Measurements from ENCODE around the gene MLIP.
"Not testable (repeated sequence)": the region's sequence is repeated elsewhere in the genome, so short reads cannot be mapped to it uniquely, and the experiment has no call there.

The MLIP gene

DNA sequence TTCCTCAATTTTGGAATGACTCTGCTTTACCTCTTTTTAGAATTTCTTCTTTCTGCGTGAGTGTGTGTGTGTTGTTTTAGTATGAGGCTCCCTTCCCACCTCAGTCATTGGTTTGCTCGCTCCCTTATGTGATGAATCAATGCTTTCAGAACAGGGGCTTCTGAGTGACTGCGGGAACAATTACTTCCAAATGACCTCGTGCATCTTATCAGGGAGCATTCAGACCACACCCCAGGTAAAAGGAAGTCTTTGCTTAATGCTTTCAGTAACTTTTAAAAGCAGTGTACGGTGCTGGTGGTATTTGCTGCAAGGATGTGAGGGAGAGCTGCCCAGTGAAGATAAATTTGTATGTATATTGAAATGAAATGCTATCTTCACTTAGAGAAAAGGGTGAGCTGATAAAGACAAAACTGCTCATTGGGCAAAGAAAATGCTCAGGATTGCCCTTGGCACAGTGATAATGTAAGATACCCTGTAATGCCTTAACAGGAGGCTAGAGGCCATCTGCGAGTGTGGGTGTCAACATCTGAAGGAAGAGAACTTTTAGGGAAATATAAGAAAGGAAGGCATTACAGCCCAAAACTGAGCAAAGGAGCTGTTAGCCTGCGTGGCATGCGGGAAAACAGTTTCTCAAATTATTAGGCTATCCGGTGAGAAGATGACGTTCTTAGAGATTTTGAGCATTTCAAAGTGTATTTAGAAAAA lies at the start of gene MLIP:
Gene MLIP (plus strand): TSS at position 103 of the 705 bp plus-strand sequence. CDS start 37 bp downstream, at position 140.
- no peak for DNase-seq (ENCODE audit: low spot score)

GRCh38 chr6:54063228-54063539 lies 48.1 kb upstream of the MLIP start:
- no peak for DNase-seq (ENCODE audit: low spot score)

DNA sequence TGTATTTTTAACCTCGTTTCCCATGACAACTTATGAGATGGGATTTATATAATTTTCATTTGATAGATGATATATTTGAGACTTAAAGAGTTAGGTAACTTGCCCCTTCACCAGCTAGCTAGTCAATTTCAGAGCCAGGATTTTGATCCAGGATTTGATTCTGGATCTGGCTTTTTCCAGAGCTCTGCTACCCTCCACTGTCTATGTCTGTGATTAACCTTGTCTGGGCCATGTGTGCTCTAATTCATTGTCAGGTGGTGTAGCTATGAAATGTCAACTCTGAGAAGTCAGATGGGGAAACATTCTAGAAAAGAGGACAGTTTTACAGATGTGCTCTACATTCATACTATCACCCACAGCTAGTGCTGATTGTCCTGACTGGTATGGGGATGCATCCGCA lies 42.5 kb upstream of the MLIP start:
- no peak for DNase-seq (ENCODE audit: low spot score)

DNA sequence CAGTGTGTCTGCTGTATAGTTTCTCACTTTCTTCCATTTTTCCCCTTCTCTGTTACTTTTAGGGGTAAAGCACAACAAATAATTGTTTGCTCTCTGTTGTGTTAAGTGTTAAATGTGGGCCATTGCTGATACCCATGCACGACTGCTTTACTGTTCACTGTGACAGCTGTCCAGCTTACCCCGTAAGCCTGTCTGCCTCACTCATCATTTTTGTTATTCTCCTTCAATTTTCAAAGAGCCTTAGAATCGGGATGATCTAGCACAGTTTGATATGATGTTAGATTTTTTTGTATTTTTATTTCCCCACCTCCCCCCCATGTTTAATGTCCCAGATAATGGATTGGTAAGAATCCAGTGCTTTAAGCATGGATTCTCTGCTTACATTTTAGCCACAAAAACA lies 41.2 kb upstream of the MLIP start:
- DNase-seq (ENCODE audit: low spot score), result no peak

DNA sequence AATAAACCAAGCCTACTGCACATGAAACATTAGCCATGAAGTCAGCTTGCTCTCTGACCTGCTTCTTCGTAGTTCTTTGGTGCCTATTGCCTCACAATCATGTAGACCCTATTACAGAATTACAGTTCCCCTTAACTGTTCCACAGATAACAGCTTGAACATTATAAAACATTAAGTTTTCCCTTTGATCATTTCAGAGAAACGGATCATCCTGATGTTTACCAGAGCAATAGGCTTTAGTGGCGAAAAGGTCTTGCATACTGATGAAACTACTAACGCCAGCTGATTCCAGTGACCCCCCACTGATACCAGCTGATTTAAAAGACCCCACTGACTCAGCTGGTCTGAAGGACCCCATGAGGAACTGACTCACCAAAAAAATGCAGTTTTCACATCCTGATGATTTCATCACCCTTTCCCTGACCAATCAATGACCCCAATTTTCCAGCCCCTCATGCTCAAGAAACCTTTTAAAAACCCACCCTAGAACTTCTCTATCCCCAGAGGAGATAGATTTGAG lies 39.4 kb upstream of the MLIP start:
- DNase-seq (ENCODE audit: low spot score), result no peak

- no peak for DNase-seq (ENCODE audit: low spot score)
Observed at GRCh38 chr6:54072635-54073313, 38.5 kb upstream of the MLIP start.

- no peak for DNase-seq (ENCODE audit: low spot score)
Observed at GRCh38 chr6:54073487-54073886, 37.8 kb upstream of the MLIP start.

DNA sequence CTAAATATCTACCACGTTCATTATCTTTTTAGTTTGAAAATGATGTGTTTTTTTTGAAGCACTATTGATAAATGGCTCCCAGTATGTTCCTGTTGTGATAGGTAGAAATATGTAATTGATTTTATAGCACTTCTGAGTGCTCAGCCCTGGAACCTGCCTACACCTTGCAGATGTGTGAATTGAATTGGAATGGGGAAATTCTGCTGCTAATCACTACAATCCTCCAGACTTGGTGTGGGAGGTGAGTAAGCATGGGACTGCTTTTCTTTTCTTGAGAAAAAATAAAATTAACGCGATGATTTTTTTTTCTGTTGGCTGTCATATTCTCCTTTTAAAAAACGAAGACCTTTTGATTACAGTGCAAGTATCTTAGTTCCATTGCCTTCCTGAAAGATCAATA lies 37.1 kb upstream of the MLIP start:
- DNase-seq (ENCODE audit: low spot score), result no peak

- no peak for DNase-seq (ENCODE audit: low spot score)
Observed at GRCh38 chr6:54074578-54075195, 36.6 kb upstream of the MLIP start.

DNA sequence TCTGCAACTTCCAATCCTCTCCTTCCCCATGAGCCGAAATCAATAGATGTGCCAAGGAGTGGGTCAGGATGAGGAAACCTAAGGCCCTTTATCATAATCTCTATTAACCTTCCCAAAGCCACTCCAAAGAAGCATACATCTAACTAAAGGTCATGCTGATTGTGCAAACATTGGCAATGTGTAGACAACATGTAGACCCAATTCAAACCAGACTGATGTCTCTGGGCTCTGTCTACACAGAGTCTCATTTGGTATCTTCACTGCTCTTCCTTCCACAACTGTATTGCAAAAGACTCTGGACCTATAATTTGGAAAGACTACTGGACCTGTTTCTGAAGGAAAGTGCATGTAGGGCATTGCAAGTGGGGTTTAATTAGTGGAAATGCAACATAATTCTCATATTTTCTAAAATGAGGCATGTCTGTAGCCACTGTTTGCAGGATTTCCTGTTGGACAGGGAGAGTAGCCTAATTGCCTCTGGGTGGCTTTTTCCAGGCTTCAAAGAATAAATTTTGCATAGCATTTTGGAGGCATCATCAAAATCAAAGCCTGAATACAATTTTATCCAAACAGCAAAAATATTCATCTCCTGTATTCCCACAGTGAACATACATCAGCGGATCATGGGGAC lies 35.0 kb upstream of the MLIP start:
- DNase-seq (ENCODE audit: low spot score), result no peak

DNA sequence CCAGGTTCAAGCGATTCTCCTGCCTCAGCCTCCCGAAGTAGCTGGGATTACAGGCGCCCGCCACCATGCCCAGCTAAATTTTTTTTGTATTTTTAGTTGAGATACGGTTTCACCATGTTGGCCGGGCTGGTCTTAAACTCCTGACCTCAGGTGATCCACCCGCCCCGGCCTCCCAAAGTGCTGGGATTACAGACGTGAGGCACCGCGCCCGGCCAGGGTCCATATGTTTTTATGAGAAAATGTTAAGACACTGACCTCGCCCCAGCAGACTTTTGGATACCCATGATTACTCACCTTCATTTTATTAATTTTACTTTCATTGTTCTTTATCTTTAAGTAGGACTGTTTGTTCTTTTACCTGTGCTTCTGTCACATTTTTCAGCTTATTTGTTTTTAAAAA lies 29.7 kb upstream of the MLIP start:
- not testable (repeated sequence) for DNase-seq (ENCODE audit: low spot score)

DNA sequence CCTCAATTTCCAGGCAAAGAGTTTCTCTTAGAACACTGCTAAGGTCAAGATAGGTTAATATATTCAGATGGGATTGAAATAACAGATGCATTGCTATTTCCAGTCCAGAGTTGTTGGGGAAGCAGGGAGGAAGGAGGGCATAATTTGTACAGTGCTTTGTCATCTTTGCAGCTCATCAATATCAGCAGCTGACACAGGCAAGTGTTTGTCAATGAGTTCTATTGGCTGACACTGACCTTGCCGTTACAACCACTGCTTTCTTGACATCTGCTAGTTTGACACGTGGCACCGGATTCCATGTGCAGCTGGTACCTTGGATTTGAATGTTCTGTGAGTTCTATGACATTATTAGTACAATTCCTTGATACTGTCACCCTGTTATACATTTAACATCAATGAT lies 28.0 kb upstream of the MLIP start:
- no peak for DNase-seq (ENCODE audit: low spot score)

DNA sequence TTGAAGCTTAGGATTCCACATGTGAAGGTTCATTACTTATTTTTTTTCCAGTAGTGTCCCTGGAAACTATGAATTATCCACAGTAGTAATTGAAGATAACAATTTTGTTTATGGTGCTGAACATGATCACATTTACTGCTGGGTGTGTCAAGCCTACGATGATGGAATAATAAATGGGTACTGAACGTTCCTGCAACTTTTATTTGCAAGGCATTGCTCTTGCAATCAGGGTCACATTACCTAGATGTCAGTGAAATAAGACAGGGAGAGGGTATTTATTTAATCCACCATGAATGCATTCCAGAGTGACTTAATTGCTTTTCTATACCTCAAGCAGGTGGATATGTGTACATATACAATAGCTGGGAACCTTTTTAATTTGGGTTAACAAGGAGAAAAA lies 27.0 kb upstream of the MLIP start:
- no peak for DNase-seq (ENCODE audit: low spot score)

- DNase-seq (ENCODE audit: low spot score), result no peak
Observed at GRCh38 chr6:54085047-54085446, 26.2 kb upstream of the MLIP start.

DNA sequence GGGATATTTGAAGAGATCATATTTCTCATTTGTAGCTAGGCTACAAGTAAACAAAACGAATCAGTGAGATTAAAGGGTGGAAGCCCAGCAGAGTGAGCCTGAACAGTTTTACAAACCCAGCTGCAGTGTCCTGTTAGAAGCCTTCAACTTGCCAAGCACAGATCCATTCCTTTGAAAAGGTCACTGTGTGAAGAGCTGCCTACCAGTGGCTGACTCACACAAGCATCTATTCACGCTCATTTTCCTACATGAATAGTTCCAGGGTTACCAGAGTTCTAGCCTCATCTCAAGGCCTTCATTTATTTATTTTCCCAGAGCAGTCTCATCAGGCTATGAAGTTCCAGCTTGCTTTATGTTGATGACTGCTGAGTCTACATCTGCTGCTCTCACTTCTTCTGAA lies 25.7 kb upstream of the MLIP start:
- DNase-seq (ENCODE audit: low spot score), result no peak

GRCh38 chr6:54086439-54086838 lies 24.8 kb upstream of the MLIP start:
- no peak for DNase-seq (ENCODE audit: low spot score)

DNA sequence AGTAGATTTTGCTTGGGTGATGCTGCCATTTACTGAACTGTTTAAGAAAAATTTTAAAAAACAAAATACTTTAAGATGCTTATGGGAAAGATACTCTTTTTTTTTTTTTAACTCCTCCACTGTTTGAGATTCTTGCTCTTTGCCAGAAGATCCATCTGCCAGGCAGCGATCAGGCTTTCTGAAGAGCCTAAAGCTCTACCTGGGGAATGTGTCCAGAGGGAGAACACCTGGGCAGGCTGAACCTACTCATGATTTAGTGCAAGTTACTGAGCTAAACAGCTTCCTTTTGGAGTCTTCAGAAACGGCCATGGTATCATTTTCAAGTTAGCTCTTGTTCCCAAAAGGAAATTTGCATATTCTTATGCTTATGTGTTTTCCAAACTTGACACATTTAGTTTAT lies 23.5 kb upstream of the MLIP start:
- no peak for DNase-seq (ENCODE audit: low spot score)

DNA sequence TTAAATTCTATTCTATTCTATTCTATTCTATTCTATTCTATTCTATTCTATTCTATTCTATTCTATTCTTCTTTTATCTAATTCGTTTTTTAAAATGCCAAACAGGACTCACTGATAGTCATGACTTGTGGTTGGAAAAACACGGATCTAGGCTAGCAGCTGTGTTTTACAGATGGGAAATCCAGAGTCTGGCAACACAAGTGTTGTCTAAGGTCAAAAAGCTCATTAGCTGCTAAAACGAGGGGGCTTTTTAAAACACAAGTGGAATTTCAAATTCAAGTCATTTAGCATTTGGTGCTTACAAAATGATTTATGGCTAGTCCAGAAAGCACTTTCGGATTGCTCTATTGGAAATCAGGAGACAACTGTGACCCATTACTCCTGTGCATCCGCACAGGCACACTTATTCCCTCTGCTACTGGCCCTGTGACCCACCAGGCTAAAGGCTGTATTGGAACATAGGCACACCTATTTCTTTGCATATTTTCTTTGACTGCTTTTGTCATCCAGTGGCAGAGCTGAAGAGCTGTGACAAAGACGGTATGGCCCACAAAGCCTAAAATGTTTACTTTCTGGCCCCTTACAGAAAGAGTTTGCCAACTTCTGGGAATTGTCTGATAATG lies 17.8 kb upstream of the MLIP start:
- DNase-seq (ENCODE audit: low spot score), result no peak

GRCh38 chr6:54094293-54094692 lies 16.9 kb upstream of the MLIP start:
- no peak for DNase-seq (ENCODE audit: low spot score)

GRCh38 chr6:54094786-54095185 lies 16.5 kb upstream of the MLIP start:
- no peak for DNase-seq (ENCODE audit: low spot score)

- no peak for DNase-seq (ENCODE audit: low spot score)
Observed at GRCh38 chr6:54095723-54096122, 15.5 kb upstream of the MLIP start.

DNA sequence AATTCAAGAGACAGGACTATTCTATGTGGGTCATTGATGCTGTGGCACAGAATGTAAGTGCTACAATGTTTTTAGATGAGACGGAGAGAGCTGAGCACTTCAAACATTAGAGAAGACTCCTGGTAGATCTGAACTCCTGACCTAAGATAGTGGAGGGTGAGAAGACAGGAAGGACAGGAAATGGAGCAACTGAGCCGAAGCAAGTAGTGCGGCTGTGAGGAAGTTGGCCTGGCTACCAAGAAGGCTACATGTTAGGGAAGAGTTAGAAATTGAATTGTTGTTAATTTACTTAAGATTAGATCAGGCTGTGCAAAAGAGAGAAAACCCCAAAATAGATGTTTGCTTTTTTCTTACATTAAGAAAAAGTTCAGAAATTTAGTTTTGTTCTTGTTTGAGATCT lies 14.4 kb upstream of the MLIP start:
- no peak for DNase-seq (ENCODE audit: low spot score)

DNA sequence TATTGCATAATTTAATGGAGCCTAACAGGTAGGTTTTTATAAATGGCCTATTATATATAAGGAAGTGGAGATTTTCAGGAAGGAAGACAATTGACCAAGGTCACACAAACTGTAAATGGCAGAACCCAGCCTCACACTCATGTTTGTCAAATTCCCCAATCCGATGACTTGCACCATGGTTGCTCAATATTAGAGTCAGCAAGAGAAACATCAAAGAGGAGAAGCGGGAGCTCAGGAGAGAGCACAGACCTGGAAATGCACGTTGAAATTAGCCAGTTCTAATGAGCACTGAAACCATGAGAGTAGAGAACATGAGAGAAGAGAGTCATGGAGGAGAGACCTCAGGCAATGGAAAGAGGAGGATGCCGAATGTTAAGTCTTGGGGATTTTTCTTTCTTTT lies 13.5 kb upstream of the MLIP start:
- DNase-seq (ENCODE audit: low spot score), result no peak

Data from hepatic stellate cell (primary cell).